Measurements from ENCODE around the gene PCDHGA2.

GRCh38 chr5:141320225-141321169, 18.1 kb upstream of the PCDHGA2 start, which contains the start of gene TAF7:
- peak; percentile 56 to 85 (median 66) for TF ChIP-seq CTCF (IDR thresholded peaks at IDR 0.05)
- TF ChIP-seq POLR2A (IDR thresholded peaks at IDR 0.05): peak; percentile 84 to 94

Measured in uterus (tissue), 2 donors.